GM12891 (cell line): ENCODE results near the gene XBP1.

Source experiments
- PAX5 ChIP-seq: IDR thresholded peaks from 2 replicates; pipeline ENCODE4 v1.6.1; 2011; ENCODE audit warnings: low read length, moderate library complexity, mild to moderate bottlenecking; ENCODE audit not compliant: insufficient read depth, severe bottlenecking
- POLR2A ChIP-seq: IDR thresholded peaks from 2 replicates; pipeline ENCODE4 v1.6.1; 2011; ENCODE audit warnings: low read depth, low read length, control low read depth
- POLR2AphosphoS5 ChIP-seq: IDR thresholded peaks from 2 replicates; pipeline ENCODE4 v1.6.1; 2011; ENCODE audit warnings: low read depth, low read length, control low read depth
- POU2F2 ChIP-seq: IDR thresholded peaks from 2 replicates; pipeline ENCODE4 v1.6.1; 2011; ENCODE audit warnings: low read depth, mild to moderate bottlenecking, control low read depth, low read length, moderate library complexity
- SPI1 ChIP-seq: IDR thresholded peaks from 2 replicates; pipeline ENCODE4 v1.6.1; 2011; ENCODE audit warnings: low read depth, low read length, control low read depth
- TAF1 ChIP-seq: IDR thresholded peaks from 2 replicates; pipeline ENCODE4 v1.6.1; 2011; ENCODE audit warnings: low read depth, low read length, control low read depth

DNA sequence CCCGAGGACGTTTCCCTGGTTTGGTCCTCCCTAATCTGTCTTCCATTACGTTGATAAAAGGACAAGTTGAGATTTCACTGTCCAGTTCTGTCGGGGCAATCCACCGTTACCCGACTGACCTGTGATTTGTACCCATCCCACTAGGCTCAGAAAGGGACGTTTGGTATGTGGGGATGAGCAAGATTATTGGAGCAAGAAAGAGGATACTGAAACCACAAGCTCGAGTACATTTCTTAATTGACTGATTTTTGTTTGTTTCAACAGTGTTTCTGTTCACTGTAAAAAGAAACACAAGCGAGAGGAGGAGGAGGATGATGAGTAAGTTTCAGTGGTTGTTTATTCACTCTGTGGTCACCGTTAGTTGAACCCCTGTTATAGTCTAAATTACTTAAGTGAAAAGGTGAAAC is 26.9 kb downstream of the XBP1 start:
- TF ChIP-seq TAF1 (no peak), POLR2A (no peak), POLR2AphosphoS5 (no peak), SPI1 (no peak), POU2F2 (no peak), PAX5 (no peak)
